Progenitor cell of endocrine pancreas (in vitro differentiated cells): Measurements from ENCODE around the gene DPP8. TPM values are rescaled to one million over a fixed set of nuclear protein-coding genes. Genes with fewer than 3 reads are reported as not detected.

Experiments used
- DNase-seq: peaks from one replicate; pipeline ENCODE4 v3.0.0; 2021; ENCODE audit warnings: low spot score; ENCODE audit not compliant: unreplicated experiment
- H3K27ac Mint-ChIP-seq: 2 replicates; pipeline ENCODE4 v1.8.0; 2021; ENCODE audit warnings: mild to moderate bottlenecking, moderate library complexity, mixed read lengths
- H3K27me3 Mint-ChIP-seq: 2 replicates; pipeline ENCODE4 v1.8.0; 2021; ENCODE audit warnings: mixed read lengths
- H3K36me3 Mint-ChIP-seq: 2 replicates; pipeline ENCODE4 v1.8.0; 2022; ENCODE audit warnings: mixed read lengths; ENCODE audit not compliant: insufficient read depth
- H3K4me1 Mint-ChIP-seq: 2 replicates; pipeline ENCODE4 v1.8.0; 2021; ENCODE audit warnings: low read depth, mixed read lengths
- H3K4me3 Mint-ChIP-seq: 2 replicates; pipeline ENCODE4 v1.8.0; 2021; ENCODE audit warnings: low read depth, mild to moderate bottlenecking, moderate library complexity, mixed read lengths
- H3K9me3 Mint-ChIP-seq: 2 replicates; pipeline ENCODE4 v1.8.0; 2021; ENCODE audit warnings: low read depth, mixed read lengths
- CTCF ChIP-seq: fragments of 200-600 bp; sonication (generic); IDR thresholded peaks from one replicate; pipeline ENCODE4 v1.5.0; 2021; ENCODE audit warnings: antibody characterized with exemption, mild to moderate bottlenecking; ENCODE audit not compliant: unreplicated experiment
- total RNA-seq: library from RNA; stranded (reverse); gene quantifications from 2 replicates; pipeline ENCODE4 v1.2.1, GENCODE V29; 2021

DPP8 gene
- total RNA-seq, 1 donor from 2014 or later = 30.7 TPM

- TF ChIP-seq CTCF = no peak
- Mint-ChIP-seq H3K4me1 (peaks cover 29% of the 10 kb centered on the region), H3K9me3 (no peaks in the 10 kb centered on the region), H3K36me3 (peaks cover 3% of the 10 kb centered on the region), H3K27ac (peak overlapping the region; percentile 80), H3K27me3 (no peaks in the 10 kb centered on the region), H3K4me3 (peak overlapping the region; percentile 46)
- no peak for DNase-seq
Observed at GRCh38 chr15:65532738-65533051, 15.2 kb upstream of the DPP8 start.

DNA sequence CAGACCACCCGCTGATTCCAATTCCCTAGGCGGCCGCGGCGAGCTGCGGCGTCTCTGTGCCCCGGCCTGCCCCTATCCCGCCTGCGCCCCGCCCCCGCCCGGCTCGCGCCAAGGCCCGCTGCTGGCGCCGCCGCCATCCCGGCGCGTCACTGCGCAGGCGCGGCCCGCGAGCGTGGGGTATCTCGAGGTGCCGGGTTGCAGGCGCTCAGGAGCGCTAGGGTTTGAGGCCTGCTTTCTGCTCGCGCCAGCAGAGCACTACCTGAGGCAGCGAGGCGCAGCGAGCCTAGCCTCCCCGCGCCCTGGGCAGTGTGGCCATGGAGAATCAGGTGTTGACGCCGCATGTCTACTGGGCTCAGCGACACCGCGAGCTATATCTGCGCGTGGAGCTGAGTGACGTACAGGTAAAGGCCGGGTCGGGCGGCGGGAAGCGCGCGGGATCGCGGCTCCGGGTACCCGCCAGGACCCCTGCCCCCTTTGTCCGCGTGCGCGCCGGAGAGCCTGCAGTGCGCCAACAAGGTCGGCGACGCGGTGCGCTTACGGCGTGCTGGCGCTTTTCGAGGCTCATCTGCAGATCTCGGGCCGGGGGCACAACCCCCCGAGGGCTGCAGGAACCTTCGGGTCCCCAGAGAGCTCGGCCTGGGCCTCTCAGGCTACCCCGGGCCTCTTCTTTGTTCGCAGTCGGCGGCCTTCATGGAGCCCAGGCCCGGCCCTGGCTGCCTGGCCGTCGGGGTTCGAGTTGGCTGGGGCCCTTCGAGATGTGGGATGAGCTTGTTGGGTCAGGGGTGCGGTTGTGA, 13.0 kb upstream of the DPP8 start, which contains the start of gene HACD3:
TSS of gene HACD3 (plus strand) at position 146 of the 794 bp plus-strand sequence. CDS start at position 315, 169 bp downstream.
- DNase-seq = peak; percentile 92

GRCh38 chr15:65529762-65530317, 12.4 kb upstream of the DPP8 start:
- Mint-ChIP-seq H3K9me3 (no peaks in the 10 kb centered on the region), H3K27ac (peak overlapping the region; percentile 78), H3K4me1 (peaks cover 30% of the 10 kb centered on the region), H3K36me3 (peaks cover 3% of the 10 kb centered on the region), H3K4me3 (peak overlapping the region; percentile 86), H3K27me3 (no peaks in the 10 kb centered on the region)
- DNase-seq = no peak
- no peak for TF ChIP-seq CTCF

More for the DNA sequence above, 13.0 kb upstream of the DPP8 start, which contains the start of gene HACD3:
- Mint-ChIP-seq H3K4me1 (peaks cover 29% of the 10 kb centered on the region), H3K36me3 (peaks cover 3% of the 10 kb centered on the region), H3K4me3 (peak within 1 kb of the TSS; percentile 86), H3K27ac (peak within 1 kb of the TSS; percentile 99), H3K9me3 (no peaks in the 10 kb centered on the region), H3K27me3 (no peaks in the 10 kb centered on the region)
- no peak for TF ChIP-seq CTCF

DNA sequence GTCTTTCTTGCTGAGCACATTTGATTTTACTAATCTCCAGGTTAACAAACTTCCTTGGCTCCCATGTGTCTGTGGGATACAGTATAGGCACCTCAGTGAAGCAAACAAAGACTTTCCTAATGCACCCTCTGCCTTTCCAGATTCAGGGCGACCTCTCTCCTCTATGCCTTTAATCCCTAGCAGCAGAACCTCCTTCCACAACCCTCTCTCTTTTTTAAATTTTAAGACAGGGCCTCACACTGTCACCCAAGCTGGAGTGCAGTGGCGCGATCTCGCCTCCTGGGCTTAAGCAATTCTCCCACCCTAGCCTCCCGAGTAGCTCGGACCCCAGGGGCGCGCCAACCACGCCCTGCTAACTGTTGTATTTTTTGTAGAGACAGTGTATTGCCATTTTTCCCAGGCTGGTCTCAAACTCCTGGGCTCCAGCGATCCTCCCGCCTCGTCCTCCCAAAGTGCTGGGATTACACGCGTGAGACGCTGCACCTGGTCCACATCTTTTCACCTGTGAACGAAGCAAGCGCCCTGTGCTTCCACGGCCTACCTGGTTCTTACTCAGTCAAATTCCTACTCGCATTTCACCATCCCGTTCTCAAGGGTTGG, 11.1 kb upstream of the DPP8 start:
- Mint-ChIP-seq H3K27me3 (no peaks in the 10 kb centered on the region), H3K4me3 (no peak overlapping the region), H3K9me3 (no peaks in the 10 kb centered on the region), H3K27ac (no peak overlapping the region), H3K36me3 (peaks cover 3% of the 10 kb centered on the region), H3K4me1 (peaks cover 25% of the 10 kb centered on the region)
- DNase-seq = no peak
- no peak for TF ChIP-seq CTCF

GRCh38 chr15:65525622-65526021, 8.1 kb upstream of the DPP8 start:
- Mint-ChIP-seq H3K27ac (no peak overlapping the region), H3K36me3 (no peaks in the 10 kb centered on the region)
- no peak for DNase-seq

More at GRCh38 chr15:65525622-65526021, 8.1 kb upstream of the DPP8 start:
- no peaks in the 10 kb centered on the region for H3K9me3 Mint-ChIP-seq
- no peak overlapping the region for H3K4me3 Mint-ChIP-seq
- TF ChIP-seq CTCF = no peak
- H3K27me3 Mint-ChIP-seq = no peaks in the 10 kb centered on the region
- peaks cover 9% of the 10 kb centered on the region for H3K4me1 Mint-ChIP-seq
